ENCODE results near the gene PPARD.

Gene PPARD

DNA sequence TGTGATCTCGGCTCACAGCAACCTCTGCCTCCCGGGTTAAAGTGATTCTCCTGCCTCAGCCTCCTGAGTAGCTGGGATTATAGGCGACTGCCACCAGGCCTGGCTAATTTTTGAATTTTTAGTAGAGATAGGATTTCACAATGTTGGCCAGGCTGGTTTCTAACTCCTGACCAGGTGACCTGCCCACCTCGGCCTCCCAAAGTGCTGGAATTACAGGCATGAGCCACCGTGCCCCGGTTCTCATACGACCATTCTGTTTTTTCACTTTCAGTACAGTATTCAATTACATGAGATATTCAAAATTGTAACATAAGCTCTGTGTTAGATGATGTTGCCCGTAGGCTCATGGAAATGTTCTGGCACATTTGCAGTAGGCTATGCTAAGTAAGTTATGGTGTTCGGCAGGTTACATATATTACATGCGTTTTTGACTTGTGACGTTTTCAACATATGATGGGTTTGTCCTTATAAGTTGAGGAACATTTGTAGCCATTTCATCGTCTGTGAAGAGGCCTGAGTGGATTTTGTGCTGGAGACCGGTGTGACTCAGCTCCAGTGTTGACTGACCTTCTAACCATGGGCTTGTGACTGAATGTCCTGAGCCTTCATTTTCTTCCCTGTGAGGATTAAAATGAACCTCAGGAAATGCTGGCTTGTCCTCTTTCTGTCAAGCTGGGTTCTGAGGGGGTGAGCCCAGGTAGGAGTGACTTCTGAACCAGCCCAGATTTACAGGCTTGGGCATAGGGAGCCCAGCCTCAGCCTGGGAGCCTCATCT, 12.2 kb downstream of the PPARD start:
- DNase-seq (ENCODE audit: low spot score) = no peak

DNA sequence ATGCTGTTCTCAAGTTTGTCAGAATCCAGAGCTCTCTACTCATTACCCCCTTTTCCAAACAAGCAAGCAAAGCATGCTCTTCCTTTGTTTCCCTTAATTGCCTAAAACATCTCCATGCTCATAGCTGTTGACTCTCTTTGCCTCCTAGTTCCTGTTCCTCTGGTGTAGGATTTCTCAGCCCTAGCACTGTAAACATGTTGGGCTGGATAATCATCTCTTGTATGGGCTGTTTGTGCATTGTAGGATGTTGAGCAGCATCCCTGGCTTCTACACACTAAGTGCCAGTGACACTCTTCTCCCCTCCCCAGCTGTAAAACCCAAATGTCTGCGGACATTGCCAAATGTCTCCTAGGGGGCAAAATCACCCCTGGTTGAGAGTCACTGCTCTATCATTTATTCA, 14.0 kb downstream of the PPARD start:
- DNase-seq (ENCODE audit: low spot score) = no peak

DNA sequence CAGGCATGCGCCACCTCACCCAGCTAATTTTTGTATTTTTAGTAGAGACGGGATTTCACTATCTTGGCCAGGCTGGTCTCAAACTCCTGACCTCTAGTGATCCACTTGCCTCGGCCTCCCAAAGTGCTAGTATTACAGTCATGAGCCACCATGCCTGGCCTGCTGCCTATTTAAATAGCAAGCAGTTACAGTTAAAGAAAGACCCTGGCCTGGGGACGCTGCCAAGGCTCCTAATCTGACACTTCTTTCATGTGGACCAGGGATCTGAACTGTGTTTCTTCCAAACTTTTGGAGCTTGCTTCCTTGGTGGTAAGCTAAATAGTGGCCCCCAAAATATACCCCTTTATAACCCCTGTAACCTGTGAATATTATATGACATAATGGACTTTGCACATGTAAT, 15.3 kb downstream of the PPARD start:
- no peak for DNase-seq (ENCODE audit: low spot score)

DNA sequence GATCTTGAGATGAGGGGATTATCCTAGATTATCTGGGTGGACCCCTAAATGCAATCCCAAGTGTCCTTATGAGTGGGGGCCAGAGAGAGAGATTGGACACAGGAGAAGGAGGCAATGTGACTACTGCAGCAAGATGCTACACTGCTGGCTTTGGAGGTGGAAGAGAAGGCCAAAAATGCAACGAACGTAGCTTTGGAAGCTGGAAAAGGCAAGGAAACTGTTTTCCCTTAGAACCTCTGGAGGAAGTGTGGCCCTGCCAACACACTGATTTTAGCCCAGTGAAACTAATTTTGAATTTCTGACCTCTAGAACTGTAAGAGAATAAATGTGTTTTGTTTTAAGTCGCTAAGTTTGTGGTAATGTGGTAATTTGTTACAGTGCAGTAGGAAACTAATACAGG, 15.7 kb downstream of the PPARD start:
- DNase-seq (ENCODE audit: low spot score) = no peak

DNA sequence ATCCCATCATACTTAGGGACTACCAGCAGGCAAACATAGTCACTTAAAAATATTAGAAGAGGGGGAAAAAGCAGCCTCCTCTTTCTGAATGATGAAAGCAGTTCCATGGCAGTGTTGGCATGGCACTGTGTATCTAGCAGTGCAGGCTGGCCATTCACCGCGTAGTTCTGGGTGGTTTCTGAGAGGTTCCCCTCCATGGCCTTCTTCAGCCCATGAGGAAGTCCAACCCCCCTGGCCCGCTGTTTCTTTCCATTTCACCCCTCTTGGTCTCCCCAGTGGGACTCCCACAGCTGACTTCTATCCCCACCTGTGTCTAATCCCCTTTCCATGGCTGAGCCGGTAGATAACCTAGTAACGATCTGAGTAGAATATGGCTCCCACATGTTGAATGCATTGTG, 17.0 kb downstream of the PPARD start:
- no peak for DNase-seq (ENCODE audit: low spot score)

DNA sequence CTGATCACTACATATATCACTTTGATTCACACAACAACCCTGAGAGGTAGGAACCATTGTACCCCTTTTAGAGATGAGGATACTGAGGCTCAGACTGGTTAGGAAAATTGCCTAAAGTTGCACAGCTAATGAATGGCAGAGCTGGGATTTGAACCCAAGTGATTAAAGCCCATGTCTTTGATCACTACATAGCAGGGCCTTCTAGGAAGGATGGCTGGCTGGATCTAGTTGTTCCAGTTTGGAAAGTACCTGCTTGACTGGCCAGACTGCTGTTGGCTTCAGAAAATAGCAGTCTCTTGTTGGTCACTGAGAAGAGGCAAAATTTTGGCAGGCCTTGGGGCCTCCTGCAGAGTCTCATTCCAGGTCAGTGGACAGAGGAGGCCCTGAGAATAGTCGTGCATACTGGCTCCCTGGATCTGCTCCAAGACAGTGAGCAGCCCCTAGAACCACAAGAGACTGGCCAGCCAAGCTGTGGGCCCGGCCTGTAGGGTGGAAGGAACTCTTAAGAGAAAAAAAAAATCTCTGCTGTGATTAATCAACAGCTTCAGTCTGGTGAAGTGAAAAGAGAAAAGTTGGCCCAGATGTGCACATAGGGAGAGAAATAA, 17.5 kb downstream of the PPARD start:
- no peak for DNase-seq (ENCODE audit: low spot score)

DNA sequence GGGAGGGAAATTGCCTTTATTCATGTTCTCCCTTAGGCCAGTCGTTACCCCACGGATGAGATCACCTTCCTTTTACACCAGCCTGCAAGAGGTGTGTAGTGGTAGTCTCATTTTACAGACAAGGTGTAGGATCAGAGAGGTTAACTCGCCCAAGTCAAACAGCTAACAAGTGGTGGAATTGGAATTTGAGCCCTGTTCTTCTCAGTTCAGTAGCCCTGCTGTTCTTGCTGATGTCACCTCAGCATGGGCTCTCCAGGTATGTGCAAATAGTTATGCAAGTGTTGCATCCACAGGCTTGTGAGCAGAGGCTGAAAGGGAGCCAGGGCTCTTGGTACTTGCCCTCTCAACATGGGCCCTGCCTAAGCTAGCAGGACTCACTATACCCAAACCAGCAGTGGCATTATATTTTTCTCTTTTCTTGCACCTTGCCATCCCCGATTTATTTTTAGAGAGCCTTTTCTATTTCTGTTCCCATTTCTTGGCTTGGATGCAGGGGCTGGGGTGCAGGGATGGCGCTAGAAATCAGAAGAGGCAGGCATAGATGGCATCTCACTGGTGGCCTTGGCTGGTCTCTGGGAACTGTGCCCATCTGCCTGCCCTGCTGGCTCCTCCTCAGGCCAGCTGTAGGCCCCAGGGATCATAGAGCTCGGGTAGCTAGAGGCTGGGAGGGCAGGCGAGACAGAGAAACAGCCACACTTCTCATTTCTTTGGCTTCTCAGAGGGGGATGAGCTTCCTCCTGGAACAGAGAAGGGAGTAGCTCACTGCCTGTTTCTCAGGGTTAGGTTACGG, 18.2 kb downstream of the PPARD start:
- DNase-seq (ENCODE audit: low spot score) = peak; percentile 54

DNA sequence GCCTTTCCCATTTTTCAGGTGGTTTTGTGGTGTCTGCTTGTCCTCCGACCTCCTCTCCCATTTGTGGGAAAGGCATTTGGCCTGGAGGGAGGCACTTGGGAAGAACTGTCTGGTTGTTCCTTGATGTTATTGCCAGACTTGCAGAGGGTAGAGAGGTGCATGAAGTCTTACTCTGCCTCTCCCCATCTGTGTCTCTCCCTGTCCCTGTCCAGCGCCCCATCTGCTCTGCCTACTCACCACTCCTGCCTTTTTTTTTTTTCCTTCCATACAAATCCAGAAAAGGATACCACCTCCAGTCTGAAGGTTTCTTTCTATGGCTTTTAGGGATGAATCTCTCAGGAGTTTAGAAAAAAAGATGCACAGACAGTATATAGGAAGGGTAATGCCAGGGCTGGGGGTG, 19.8 kb downstream of the PPARD start:
- DNase-seq (ENCODE audit: low spot score) = no peak

DNA sequence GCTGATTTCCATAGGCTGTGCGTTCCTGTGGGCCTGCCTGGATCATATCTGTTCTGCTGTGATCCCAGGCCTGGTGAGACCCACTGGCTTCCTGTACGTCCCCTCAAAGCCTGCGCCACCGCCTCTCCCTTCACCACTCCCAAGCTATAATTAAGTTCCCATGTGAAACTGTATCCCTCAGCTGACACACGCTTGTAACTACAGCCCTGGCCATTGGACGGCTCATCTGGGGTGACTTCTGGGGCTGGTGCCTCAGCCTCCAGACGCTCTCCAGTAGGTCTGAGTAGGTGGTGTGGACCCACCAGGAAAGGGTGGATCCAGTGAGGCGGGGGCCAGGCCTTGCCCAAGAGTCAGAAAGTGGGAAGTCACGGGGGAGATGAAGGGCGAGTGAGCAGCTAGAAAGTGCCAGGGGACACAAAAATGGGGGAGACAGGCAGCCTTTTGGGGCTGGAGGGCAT, 21.0 kb downstream of the PPARD start:
- DNase-seq (ENCODE audit: low spot score) = no peak

DNA sequence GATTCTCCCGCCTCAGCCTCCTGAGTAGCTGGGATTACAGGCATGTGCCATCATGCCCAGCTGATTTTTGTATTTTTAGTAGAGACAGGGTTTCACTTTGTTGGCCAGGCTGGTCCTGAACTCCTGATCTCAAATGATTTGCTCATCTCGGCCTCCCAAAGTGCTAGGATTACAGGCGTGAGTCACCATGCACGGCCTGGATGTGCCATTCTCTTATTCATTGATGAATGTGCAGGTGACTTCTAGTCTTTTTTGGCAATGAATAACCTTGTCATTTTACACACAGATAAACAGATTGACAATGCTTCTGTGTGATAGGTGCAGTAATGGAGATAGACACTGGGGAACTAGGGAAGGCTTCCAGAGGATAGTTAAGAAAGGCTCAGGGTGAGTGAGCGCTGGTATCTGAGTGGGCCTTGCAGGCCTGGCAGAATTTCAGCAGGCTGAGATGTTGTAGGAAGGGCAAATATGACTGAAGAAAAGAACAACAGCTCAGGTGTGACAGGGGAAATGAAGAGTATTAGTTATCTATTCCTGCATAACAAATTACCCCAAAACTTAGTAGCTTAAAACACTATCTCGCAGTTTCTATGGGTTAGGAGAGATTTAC, 23.3 kb downstream of the PPARD start:
- DNase-seq (ENCODE audit: low spot score) = no peak

DNA sequence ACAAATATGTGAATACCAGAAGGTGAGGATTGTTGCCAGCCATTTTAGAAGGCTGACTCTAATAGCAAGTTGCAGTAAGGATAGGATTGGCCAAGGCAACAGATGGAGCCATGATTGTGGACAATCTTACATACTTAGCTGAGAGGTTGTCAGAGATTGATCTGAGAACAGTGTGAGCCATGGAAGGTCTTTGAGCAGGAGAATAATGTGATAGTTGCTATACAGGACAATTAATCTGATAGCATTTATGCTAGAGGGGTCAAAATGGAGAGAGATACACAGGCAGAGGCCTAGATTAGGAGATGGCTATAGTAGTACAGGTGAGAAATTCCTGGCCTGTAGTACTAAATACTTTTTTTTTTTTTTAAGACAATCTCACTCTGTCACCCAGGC, 23.8 kb downstream of the PPARD start:
- no peak for DNase-seq (ENCODE audit: low spot score)

DNA sequence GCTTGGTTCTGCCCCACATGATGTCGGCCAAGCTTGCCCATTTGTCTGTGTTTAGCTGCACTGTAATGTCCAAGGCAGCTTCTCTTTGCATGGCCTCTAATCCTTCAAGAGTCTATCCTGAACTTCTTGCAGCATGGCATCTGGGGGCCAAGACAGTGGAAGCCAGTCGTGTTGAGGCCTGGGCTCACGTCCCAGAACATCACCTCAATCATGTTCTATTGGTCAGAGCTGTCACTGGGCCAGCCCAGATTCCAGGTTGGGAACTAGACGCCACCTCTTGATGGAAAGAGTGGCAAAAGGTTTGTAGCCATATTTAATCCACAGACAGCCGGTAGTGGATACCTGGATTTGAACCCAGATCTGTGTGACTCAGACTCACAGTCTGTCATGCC, 25.3 kb downstream of the PPARD start:
- DNase-seq (ENCODE audit: low spot score) = no peak

DNA sequence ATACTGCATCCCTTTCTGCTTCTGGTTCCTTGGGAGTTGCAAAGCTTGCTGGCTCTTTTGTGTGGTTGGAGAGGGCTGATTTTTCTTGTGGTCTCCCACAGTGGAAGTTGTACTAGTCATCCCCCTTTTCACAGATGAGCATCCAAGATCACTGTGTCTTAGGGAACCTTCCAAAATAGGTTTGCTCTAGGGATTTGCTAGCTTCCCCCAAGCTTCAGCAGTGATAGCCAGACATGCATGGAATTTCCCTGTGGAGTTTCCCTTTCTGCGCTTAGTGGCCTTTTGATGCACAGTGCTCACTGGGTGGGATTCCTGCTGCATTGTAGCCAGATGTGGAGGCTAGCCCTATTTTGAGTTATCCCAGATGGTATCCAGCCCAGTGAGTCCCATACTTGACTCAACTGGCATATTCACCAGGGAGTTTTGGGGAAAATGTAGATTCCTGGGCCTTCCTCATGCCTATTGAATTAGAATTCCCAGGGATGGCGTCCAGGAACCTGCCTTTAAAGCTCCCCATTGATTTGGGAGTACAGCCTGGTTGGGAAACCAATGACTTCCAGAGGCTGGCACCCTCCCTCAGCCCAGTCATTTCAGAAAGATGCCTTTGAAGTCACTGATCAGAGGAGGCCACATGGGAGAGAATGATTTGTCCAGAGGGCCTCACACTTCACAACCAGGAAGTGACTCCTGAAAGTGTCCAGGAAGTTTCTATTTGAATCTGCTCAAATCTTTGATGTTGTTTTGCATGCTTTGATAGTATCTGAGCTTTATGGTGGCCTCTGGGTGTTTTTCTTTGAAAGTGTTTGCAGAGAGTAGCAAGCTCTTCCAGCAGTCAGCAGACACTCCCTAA, 25.9 kb downstream of the PPARD start:
- no peak for DNase-seq (ENCODE audit: low spot score)

DNA sequence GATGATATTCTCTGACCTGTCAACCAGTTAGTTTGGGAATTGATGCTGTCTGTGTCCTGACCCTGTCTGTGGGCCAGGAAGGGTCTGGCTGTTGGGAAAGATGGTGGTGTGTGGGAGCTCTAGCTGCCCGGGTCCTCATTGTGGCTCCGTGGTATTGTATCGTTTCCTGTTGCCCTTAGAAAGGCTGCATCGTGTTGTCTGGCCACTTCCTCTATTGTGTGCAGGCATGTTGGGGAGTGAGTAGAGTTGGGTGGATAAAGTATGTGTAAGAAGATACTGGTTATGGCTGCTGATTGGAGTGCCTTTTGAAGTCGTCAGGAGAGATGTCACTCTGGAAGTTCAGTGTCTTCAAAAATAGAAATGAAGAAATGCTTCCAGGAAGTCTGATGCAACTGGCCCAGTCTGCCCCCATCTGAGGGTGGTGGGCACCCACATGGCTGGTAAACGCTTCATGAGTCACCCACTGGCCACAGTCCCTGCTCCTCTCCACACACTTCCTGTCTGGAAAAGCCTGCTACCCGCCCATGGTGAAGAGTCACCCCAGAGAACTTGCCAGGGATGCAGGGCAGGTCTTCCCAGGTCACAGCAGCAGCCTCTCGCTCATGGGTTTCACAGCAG, 27.9 kb downstream of the PPARD start:
- DNase-seq (ENCODE audit: low spot score) = no peak

DNA sequence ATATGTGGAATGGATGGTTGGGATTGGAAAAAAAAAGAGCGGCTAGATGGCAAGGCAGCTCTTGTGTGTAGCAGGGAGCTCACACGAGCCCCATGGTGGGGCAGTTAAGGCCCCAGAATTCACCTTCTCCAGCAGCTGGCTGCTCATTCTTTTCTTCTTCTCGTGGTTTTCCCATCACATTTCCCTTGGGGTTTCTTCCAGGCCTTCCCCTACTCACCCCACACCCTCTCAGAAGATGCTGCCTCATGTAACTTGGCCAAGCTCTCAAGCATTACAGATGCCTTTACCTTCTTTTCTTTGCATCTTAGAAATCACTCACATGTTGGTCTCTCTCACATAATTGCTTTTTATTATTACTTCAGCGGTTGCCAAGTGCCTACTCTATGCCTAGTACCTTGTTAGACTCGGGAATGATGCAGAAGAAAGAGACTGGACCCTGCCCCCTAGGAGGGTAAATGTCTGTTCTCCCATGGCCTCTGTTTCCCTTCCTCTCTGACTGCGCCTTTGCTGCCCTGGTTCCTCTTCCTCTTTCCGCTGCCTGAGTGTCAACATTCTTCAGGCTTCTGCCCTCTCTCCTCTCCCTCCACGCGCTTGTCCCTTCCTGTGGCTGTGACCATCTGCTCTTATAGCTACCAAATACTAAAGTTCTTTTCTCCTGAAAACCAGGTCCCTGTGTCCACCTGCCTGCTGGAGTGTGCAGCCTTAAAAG, 28.6 kb downstream of the PPARD start:
- no peak for DNase-seq (ENCODE audit: low spot score)

DNA sequence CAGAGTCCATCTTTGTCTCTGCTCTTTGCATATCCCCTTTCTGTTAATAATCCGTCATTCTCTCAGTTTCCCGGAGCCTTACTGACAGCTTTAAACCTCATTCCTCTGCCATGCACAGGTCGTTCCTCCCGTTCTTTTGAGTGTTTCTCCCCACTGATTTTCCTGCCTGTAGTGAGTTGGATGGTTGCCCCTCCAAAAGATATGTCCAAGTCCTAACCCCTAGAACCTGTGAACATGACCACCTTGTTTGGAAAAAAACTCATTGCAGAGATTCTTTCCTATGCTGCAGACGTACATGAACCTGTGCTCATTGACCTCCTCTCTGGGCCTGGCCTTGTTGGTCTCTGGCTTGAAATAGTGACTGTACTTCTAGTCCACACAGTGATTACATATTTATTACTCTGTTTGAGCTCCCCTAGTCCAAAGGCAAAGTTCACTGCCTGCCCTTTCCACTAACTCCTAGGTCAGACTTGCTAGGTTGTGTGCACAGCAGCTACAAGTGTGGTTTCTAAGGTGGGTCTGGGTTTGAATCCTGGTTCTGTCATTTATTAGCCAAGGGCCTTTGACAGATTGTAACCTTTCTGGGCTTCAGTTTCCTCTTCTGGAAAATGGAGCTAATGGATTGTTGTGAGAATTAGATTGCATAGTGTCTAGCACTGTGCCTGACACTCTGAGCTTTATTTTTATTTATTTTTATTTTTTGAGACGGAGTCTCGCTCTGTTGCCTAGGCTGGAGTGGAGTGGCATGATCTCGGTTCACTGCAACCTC, 29.3 kb downstream of the PPARD start:
- peak; percentile 35 for DNase-seq (ENCODE audit: low spot score)

DNA sequence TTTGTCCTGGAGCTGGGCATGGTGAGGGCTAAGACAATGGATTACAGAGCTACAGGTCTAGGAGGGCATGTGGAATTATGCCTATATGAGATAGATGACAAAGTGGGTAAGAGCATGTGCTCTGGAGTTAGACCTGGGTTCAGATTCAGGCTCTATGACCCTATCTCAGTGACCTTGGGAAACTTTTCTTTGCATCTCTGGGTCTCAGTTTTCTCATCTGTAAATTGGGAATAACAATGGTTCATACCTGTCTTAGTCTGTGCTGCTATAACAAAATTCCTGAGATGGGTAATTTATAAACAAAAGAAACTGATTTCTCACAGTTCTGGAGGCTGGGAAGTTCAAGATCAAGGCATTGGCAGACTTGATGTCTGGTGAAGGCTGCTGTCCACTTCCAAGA, 30.3 kb downstream of the PPARD start:
- DNase-seq (ENCODE audit: low spot score) = no peak

DNA sequence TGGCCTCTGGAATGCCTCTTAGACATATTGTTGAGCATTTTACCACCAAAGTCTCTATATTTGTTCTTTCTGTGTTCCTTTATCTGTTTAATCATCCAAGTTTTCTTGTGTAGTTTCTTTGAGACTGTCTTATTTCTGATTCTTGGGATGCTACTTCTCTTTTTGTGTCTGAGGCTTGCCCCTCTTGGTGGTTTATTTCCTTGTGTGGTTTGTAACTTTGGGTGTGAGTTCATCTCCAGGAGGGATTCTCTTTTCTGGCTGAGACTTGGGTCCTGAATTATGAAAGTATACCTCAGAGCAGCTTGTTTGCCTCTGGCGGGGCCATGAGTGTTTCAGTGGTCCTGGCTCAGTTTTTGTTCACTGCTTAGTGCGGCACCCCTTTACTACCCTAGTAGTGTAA, 33.9 kb downstream of the PPARD start:
- DNase-seq (ENCODE audit: low spot score) = no peak

DNA sequence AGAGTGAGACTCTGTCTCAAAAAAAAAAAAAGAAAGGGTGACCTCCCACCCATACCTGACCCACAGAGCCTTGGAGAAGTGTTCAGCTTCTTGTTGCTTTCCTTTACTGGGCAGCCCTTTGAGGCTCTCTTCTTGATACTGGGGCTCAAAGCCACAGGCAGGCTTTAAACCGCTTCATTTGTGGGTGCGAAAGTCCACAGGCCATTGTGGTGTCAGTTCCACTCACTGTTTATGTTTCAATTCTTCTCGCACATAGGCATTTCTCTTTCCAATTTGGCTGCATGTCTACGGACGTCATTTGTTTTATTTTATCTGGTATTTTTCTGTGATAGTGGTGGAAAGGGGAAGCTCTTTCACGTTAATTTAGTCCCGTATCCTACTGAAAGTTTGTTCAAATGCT, 34.6 kb downstream of the PPARD start:
- DNase-seq (ENCODE audit: low spot score) = no peak

DNA sequence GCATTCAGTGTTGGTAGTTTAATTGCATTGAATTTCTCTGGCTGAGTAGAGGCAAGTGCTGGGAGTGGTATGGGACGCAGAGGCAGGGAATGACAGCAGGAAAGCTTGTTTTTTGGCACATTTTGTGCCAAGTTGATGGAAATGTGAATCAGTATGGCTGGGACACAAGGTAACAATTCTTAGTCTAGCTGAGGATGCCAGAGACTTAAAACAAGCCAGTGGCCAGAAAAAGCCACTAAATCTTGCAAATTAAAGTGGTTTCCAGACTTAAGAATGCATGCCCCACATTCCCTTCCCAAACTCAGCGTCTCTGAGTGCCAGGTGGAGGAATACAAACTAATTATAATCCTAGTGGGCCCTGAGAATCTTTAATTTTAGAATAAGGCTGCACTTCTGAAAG, 35.9 kb downstream of the PPARD start:
- no peak for DNase-seq (ENCODE audit: low spot score)

All from HuH-7.5 (cell line).